Lower lobe of right lung (tissue), 2 donors: Measurements from ENCODE around the gene THSD4. TPM values are rescaled to one million over a fixed set of nuclear protein-coding genes. Genes with fewer than 3 reads are reported as not detected.

ENCODE experiments used
- ATAC-seq, 2 donors: fragments of 200-7000 bp; cut with Tn5 transposase; one replicate each; pipeline ENCODE4 v1.9.1; 2020 to 2022; ENCODE audit warnings: mild to moderate bottlenecking in 2 of 2, moderate library complexity in 2 of 2
- DNase-seq: peaks from one replicate; pipeline ENCODE4 v3.0.0-alpha.2; 2020
- H3K27ac ChIP-seq: fragments of 200-600 bp; one replicate; pipeline ENCODE4 v1.8.0; 2022
- H3K27me3 ChIP-seq: fragments of 200-600 bp; one replicate; pipeline ENCODE4 v1.8.0; 2022; ENCODE audit warnings: low read depth
- H3K36me3 ChIP-seq: fragments of 200-600 bp; one replicate; pipeline ENCODE4 v1.8.0; 2022; ENCODE audit warnings: mild to moderate bottlenecking
- H3K4me1 ChIP-seq: fragments of 200-600 bp; one replicate; pipeline ENCODE4 v1.8.0; 2022
- H3K4me3 ChIP-seq: fragments of 200-600 bp; one replicate; pipeline ENCODE4 v1.8.0; 2022; ENCODE audit warnings: mild to moderate bottlenecking
- H3K9me3 ChIP-seq: fragments of 200-600 bp; one replicate; pipeline ENCODE4 v1.8.0; 2022
- intact Hi-C: fragments of 100-400 bp; cut with DNase I; formaldehyde crosslinking; loops from one replicate; pipeline ENCODE4 v1.11.0; 2022
- total RNA-seq: library from RNA; stranded (reverse); fragmentation: NEBNext Ultra II Directional; extraction: Animal tissue kit (Norgen Biotek cat#: 25700); gene quantifications from one replicate; pipeline ENCODE4 v1.2.1, GENCODE V29; 2021
- TF ChIP-seq, protein P1 (sequence below): fragments of 200-600 bp; IDR thresholded peaks from one replicate; pipeline ENCODE4 v1.8.0; 2022; ENCODE audit warnings: antibody characterized with exemption, mild to moderate bottlenecking
- donor health status: DM: no; HTN: yes; CAD: no; lungs with severe emphysema.

THSD4 gene
- total RNA-seq, 1 donor from 2014 or later: 18.2 TPM

DNA sequence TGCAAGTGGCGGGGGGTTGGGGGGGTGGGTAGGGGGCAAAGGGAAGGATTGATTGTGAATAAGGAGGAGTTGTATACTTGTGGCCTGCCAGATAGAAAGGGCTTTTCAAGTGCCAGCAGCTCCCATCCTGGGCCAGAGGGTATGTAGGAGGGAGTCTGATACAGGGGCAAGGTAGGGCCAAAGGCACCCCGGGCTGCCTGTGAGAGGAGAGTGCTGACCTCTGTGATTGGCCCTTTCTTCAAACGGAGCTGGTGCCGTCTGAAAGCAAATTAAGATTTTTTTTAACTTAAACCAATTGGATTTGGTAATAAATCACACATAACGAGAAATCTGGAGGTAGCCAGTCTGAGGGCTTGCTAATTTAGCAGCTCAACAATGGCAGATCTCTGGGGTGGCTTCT, 229.9 kb downstream of the THSD4 start:
- no peaks in the 10 kb centered on the region for H3K9me3 ChIP-seq
- intact Hi-C loops: no loop called here
- no peak overlapping the region for H3K27ac ChIP-seq
- TF ChIP-seq, protein P1, sequence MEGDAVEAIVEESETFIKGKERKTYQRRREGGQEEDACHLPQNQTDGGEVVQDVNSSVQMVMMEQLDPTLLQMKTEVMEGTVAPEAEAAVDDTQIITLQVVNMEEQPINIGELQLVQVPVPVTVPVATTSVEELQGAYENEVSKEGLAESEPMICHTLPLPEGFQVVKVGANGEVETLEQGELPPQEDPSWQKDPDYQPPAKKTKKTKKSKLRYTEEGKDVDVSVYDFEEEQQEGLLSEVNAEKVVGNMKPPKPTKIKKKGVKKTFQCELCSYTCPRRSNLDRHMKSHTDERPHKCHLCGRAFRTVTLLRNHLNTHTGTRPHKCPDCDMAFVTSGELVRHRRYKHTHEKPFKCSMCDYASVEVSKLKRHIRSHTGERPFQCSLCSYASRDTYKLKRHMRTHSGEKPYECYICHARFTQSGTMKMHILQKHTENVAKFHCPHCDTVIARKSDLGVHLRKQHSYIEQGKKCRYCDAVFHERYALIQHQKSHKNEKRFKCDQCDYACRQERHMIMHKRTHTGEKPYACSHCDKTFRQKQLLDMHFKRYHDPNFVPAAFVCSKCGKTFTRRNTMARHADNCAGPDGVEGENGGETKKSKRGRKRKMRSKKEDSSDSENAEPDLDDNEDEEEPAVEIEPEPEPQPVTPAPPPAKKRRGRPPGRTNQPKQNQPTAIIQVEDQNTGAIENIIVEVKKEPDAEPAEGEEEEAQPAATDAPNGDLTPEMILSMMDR: no peak
- no peak for DNase-seq
- no peaks in the 10 kb centered on the region for H3K27me3 ChIP-seq
- H3K4me1 ChIP-seq: no peaks in the 10 kb centered on the region
- ATAC-seq: no peak
- H3K36me3 ChIP-seq: no peaks in the 10 kb centered on the region
- H3K4me3 ChIP-seq: no peak overlapping the region

DNA sequence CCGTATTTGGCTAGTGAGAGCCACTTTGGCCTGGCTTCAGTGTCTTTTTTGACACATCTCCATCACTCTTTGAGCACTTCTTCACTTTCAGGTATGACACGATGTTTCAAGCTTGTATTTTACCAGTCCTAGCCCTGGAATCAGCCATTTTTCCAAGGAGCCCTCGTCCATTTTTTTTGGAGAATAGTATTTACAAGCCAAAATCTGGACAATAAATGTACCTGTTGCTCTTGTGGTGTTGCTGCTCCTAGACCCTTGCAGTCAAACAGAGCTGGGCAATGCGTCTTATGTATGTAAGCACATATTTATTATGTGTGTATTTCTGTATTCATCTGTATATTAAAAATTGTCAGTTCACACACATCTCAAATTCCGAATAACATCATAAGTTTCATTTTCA, 231.2 kb downstream of the THSD4 start:
- no peak overlapping the region for H3K4me3 ChIP-seq
- ATAC-seq (no peak), DNase-seq (no peak)
- no peaks in the 10 kb centered on the region for H3K4me1 ChIP-seq
- no peak overlapping the region for H3K27ac ChIP-seq
- H3K36me3 ChIP-seq: no peaks in the 10 kb centered on the region
- intact Hi-C loops: no loop called here
- no peaks in the 10 kb centered on the region for H3K27me3 ChIP-seq
- TF ChIP-seq, protein P1: no peak
- no peaks in the 10 kb centered on the region for H3K9me3 ChIP-seq

DNA sequence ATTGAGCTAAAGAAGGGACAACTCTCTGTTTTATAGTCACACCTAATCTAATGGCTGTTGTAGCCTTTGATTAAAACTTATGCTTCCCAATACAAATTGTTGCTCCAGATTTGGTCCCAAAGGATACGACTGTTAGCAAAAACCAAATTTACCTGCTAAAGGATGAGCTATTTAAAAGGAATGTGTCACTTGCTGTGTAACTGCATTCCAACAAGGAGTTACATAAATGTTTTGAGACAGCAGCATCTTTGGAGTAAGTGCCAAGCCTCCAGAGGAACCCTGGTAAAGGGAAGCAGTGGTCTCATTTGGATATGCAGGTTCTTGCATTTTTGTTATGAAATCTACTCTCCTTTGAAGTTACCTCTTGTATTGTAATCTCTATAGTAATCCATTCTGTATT, 233.3 kb downstream of the THSD4 start:
- no peak for DNase-seq
- no peaks in the 10 kb centered on the region for H3K36me3 ChIP-seq
- H3K27ac ChIP-seq: no peak overlapping the region
- ATAC-seq: no peak
- no peaks in the 10 kb centered on the region for H3K27me3 ChIP-seq
- H3K9me3 ChIP-seq: no peaks in the 10 kb centered on the region
- TF ChIP-seq, protein P1: no peak
- H3K4me3 ChIP-seq: no peak overlapping the region
- intact Hi-C loops: no loop called here
- no peaks in the 10 kb centered on the region for H3K4me1 ChIP-seq

DNA sequence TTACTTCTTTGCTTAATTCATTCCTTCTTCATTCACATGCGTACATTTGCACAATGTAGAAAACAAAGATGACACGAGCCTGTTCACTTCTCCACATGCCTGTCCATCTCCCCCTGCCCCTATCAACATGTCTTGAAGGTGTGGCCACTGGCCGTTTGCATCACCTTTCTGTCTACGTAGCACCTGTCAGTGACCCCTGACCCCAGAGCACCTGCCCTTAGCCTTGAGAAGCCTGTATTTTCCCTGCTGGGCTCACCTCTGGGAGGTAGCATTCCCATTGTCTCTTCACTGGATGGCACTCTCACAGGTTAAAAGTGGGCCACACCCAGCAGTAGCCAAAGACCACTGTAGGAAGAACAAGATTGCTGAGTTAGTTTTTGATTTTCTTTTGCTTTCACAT, 234.1 kb downstream of the THSD4 start:
- no peak overlapping the region for H3K4me3 ChIP-seq
- TF ChIP-seq, protein P1: no peak
- DNase-seq (no peak), ATAC-seq (no peak)
- H3K36me3 ChIP-seq: no peaks in the 10 kb centered on the region
- intact Hi-C loops: no loop called here
- no peaks in the 10 kb centered on the region for H3K4me1 ChIP-seq
- H3K9me3 ChIP-seq: no peaks in the 10 kb centered on the region
- H3K27ac ChIP-seq: no peak overlapping the region
- H3K27me3 ChIP-seq: no peaks in the 10 kb centered on the region

DNA sequence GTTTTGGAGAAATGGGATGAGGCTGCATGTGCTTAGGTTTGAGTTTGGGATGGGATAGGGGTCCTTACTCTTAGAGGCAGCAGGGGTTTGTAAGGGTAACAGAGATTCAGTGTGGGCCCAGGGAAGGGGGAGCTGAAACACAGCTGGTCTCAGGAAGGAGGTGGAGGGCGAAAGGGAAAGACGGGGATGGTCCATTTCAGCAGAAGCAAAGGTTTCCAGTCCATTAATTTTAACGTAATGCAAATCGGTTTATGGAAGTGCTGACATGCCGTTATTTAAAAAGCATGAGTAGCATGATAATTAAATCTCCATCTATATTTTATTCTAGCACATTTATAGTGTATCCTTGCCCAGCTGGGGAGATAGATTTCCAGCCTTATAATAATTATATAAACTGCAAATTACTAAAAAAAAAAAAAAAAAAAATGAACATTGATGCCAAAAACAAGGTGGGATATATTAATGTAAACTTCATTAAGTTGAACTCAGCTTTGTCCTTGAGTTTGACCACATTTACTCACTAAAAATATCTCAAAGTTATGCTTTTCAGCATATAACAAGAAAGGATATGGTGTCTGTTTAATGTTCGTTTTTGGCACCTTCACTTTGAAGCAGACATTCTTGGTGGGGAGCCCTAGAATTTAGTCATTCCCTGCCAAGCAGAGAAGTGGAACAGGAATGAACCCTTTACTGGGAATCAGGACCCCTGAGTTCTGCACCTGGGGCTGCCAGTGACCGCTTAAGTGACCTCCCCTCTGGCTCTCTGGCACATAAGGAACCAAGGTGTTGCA, 234.7 kb downstream of the THSD4 start:
- no peak for ATAC-seq

More for the DNA sequence above, 234.7 kb downstream of the THSD4 start:
- H3K4me1 ChIP-seq: no peaks in the 10 kb centered on the region
- no peaks in the 10 kb centered on the region for H3K9me3 ChIP-seq
- H3K36me3 ChIP-seq: no peaks in the 10 kb centered on the region
- no peak overlapping the region for H3K4me3 ChIP-seq
- no peak for DNase-seq
- no peaks in the 10 kb centered on the region for H3K27me3 ChIP-seq
- H3K27ac ChIP-seq: no peak overlapping the region
- TF ChIP-seq, protein P1: no peak
- intact Hi-C loops: no loop called here
